ENCODE results near the gene CGNL1.

DNA sequence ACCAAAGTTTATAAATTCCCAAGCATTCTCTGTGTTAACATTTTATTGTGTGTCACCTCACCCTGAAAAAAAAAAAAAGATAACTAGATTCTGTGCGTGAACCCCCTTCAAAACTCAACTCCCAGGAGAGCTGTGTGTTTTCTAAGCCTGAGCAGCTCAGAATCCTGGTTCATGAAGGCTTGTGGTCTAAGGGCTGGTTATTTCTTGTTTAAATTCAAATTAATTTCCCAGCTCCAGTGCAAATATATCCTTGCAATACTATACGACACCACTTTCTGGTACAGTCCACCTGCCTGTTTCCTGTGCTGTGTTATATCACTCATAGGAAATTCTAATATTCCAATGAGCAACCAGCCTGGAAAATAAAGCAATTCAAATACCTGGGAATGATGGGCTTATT, 192.0 kb downstream of the CGNL1 start:
- TF ChIP-seq, protein P1, sequence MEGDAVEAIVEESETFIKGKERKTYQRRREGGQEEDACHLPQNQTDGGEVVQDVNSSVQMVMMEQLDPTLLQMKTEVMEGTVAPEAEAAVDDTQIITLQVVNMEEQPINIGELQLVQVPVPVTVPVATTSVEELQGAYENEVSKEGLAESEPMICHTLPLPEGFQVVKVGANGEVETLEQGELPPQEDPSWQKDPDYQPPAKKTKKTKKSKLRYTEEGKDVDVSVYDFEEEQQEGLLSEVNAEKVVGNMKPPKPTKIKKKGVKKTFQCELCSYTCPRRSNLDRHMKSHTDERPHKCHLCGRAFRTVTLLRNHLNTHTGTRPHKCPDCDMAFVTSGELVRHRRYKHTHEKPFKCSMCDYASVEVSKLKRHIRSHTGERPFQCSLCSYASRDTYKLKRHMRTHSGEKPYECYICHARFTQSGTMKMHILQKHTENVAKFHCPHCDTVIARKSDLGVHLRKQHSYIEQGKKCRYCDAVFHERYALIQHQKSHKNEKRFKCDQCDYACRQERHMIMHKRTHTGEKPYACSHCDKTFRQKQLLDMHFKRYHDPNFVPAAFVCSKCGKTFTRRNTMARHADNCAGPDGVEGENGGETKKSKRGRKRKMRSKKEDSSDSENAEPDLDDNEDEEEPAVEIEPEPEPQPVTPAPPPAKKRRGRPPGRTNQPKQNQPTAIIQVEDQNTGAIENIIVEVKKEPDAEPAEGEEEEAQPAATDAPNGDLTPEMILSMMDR (IDR thresholded peaks at IDR 0.05; ENCODE audit: low read depth, low read length), result no peak
- no peak for TF ChIP-seq EZH2phosphoT487 (IDR thresholded peaks at IDR 0.05; ENCODE audit: low read depth)

Measured in OCI-LY3 (cell line).